ENCODE data around the gene DYNLRB1. TPM values are rescaled to one million over a fixed set of nuclear protein-coding genes. Genes with fewer than 3 reads are reported as not detected.

DYNLRB1 gene
- total RNA-seq, 2 donors from 2014 or later, result 70.5 to 75.9 TPM

- Mint-ChIP-seq H3K4me1 (ENCODE audit: low read depth) (no peaks in the 10 kb centered on the region), H3K9me3 (no peaks in the 10 kb centered on the region), H3K27me3 (ENCODE audit: low read depth) (no peaks in the 10 kb centered on the region), H3K4me3 (no peak overlapping the region), H3K27ac (no peak overlapping the region), H3K36me3 (ENCODE audit: insufficient read depth in 2 of 2) (peaks cover 2% of the 10 kb centered on the region in 2 donors)
- DNase-seq, result no peak
- ATAC-seq (replicated peaks in 1 of 2), result no peak
Measured at GRCh38 chr20:34571753-34572152, 55.5 kb downstream of the DYNLRB1 start.

- H3K27ac Mint-ChIP-seq, result no peak overlapping the region
- H3K4me1 Mint-ChIP-seq (ENCODE audit: low read depth), result no peaks in the 10 kb centered on the region
- no peak overlapping the region for H3K4me3 Mint-ChIP-seq
- ATAC-seq (replicated peaks in 1 of 2) (no peak), DNase-seq (no peak)
- peaks cover 2% of the 10 kb centered on the region in 2 donors for H3K36me3 Mint-ChIP-seq (ENCODE audit: insufficient read depth in 2 of 2)
- H3K9me3 Mint-ChIP-seq, result no peaks in the 10 kb centered on the region
- no peaks in the 10 kb centered on the region for H3K27me3 Mint-ChIP-seq (ENCODE audit: low read depth)
Measured at GRCh38 chr20:34573541-34574300, 57.5 kb downstream of the DYNLRB1 start.

DNA sequence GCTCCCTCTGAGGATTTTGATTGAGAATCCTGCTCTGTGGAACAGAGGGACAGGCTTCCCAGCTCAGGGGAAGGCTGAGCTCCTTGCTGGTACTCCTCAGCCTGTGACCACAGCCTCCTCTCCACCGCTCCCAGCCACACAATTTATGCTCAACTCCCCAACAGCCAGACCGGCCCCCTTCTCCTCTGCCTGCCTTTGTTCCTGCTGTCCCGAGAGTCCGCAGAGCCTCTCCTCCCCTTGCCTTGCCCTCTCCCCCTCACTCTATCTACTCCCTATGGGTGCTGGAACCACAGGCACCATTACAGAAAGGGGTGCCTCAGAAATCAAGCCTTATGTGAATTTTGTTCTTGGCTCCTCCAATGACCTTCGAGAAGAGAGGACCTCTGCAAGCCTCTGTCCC lies 58.2 kb downstream of the DYNLRB1 start:
- H3K27ac Mint-ChIP-seq, result no peak overlapping the region
- no peak for DNase-seq
- H3K4me1 Mint-ChIP-seq (ENCODE audit: low read depth), result peaks cover under 1% of the 10 kb centered on the region
- no peaks in the 10 kb centered on the region for H3K27me3 Mint-ChIP-seq (ENCODE audit: low read depth)
- no peak overlapping the region for H3K4me3 Mint-ChIP-seq
- no peak for ATAC-seq (replicated peaks in 1 of 2)
- H3K9me3 Mint-ChIP-seq, result no peaks in the 10 kb centered on the region
- H3K36me3 Mint-ChIP-seq (ENCODE audit: insufficient read depth in 2 of 2), result peaks cover 2% of the 10 kb centered on the region in 2 donors

DNA sequence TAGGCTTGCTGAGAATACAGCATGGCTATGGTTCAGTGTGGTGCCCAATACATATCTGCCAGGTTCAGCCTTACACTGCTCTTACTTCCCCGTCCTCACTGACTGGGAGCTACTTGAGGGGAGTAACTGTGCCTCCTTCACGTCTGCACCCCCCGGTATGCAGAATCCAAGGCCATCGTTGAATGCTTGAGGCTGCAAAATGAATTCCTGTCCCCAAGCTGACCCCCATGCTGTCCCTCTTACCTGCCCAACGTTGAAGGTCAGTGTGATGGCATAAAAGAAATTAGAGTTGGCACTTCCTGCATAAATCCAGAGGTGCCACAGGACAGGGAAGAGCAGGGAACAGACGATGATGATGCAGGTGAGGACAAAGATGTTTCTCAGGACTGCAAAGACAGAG lies 58.6 kb downstream of the DYNLRB1 start:
- Mint-ChIP-seq H3K4me3 (no peak overlapping the region), H3K27me3 (ENCODE audit: low read depth) (no peaks in the 10 kb centered on the region), H3K9me3 (no peaks in the 10 kb centered on the region), H3K27ac (no peak overlapping the region), H3K36me3 (ENCODE audit: insufficient read depth in 2 of 2) (peaks cover 2% of the 10 kb centered on the region in 2 donors), H3K4me1 (ENCODE audit: low read depth) (peaks cover 5% of the 10 kb centered on the region)
- ATAC-seq (replicated peaks in 1 of 2), result no peak
- DNase-seq, result no peak

- Mint-ChIP-seq H3K4me3 (no peak overlapping the region), H3K36me3 (ENCODE audit: insufficient read depth in 2 of 2) (peaks cover 2% of the 10 kb centered on the region in 2 donors), H3K9me3 (no peaks in the 10 kb centered on the region), H3K4me1 (ENCODE audit: low read depth) (peaks cover 9% of the 10 kb centered on the region), H3K27me3 (ENCODE audit: low read depth) (no peaks in the 10 kb centered on the region), H3K27ac (no peak overlapping the region)
- no peak for DNase-seq
- no peak for ATAC-seq (replicated peaks in 1 of 2)
Measured at GRCh38 chr20:34575271-34575670, 59.0 kb downstream of the DYNLRB1 start.

DNA sequence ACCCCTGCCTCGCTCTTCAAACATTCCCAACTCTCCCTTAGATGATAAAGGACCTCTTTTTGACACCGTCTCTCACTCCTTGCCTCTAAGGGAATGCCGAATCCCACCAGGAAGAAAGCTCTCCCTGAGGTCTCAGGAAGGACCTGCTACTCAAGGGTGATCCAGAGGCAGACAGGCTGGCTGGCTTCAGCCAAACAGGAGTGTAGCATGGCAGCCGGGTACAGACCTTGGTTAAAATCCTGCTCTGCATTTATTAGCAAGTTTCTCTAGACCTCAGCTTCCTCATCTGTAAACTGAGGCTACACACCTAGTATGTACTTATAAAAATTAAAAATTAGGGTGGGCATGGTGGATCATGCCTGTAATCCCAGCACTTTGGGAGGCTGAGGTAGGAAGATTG lies 59.5 kb downstream of the DYNLRB1 start:
- Mint-ChIP-seq H3K9me3 (no peaks in the 10 kb centered on the region), H3K27ac (no peak overlapping the region), H3K4me3 (no peak overlapping the region), H3K36me3 (ENCODE audit: insufficient read depth in 2 of 2) (peaks cover 2 to 5% of the 10 kb centered on the region in 2 donors), H3K27me3 (ENCODE audit: low read depth) (no peaks in the 10 kb centered on the region), H3K4me1 (ENCODE audit: low read depth) (peaks cover 14% of the 10 kb centered on the region)
- no peak for DNase-seq
- no peak for ATAC-seq (replicated peaks in 1 of 2)

DNA sequence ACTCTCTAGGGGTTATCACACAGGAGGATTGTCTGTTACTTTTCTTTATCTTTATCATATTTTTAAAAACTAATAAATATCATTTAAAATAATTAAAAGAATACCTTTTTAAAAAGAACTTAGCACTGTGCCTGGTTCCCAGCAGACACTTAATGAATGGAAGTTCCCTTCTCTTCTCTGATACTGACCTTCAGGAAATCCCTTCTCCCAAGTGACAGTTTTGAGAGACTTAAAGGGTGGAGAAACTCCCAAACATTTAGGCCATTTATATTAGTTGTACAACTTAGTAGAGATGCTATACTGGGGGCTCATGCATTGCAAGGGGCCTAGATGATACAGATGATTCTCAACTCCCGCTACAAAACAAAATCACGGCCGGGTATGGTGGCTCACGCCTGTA lies 60.8 kb downstream of the DYNLRB1 start:
- Mint-ChIP-seq H3K36me3 (ENCODE audit: insufficient read depth in 2 of 2) (peaks cover 0 to 6% of the 10 kb centered on the region in 2 donors), H3K9me3 (no peaks in the 10 kb centered on the region), H3K27ac (no peak overlapping the region), H3K4me1 (ENCODE audit: low read depth) (peaks cover 27% of the 10 kb centered on the region), H3K4me3 (no peak overlapping the region), H3K27me3 (ENCODE audit: low read depth) (no peaks in the 10 kb centered on the region)
- DNase-seq (no peak), ATAC-seq (replicated peaks in 1 of 2) (no peak)

GRCh38 chr20:34578025-34578424 lies 61.8 kb downstream of the DYNLRB1 start:
- Mint-ChIP-seq H3K9me3 (no peaks in the 10 kb centered on the region), H3K4me3 (no peak overlapping the region), H3K4me1 (ENCODE audit: low read depth) (peaks cover 37% of the 10 kb centered on the region), H3K27me3 (ENCODE audit: low read depth) (no peaks in the 10 kb centered on the region), H3K36me3 (ENCODE audit: insufficient read depth in 2 of 2) (peaks cover 0 to 6% of the 10 kb centered on the region in 2 donors), H3K27ac (no peak overlapping the region)
- DNase-seq (no peak), ATAC-seq (replicated peaks in 1 of 2) (no peak)

DNA sequence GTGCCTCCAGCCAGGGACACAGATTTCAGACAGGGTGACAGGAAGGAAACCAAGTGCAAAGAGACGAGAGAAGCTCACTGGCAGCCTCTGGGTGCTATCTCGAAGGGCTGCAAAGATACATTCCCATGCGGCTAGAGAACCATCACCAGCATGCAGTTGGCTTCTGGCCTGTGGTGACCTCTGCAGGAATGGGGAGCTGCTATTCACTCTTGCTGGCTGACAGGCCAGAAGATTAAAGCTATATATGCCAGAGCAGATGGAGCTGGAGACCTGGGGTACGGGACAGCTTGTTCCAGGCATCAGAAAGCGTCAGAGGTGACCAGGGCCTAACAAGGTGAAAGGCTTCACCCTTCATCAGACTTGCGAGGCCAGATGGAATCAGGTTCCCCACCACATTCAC lies 62.3 kb downstream of the DYNLRB1 start:
- Mint-ChIP-seq H3K27me3 (ENCODE audit: low read depth) (no peaks in the 10 kb centered on the region), H3K4me1 (ENCODE audit: low read depth) (peaks cover 40% of the 10 kb centered on the region), H3K36me3 (ENCODE audit: insufficient read depth in 2 of 2) (peaks cover 0 to 6% of the 10 kb centered on the region in 2 donors), H3K4me3 (no peak overlapping the region), H3K27ac (no peak overlapping the region), H3K9me3 (no peaks in the 10 kb centered on the region)
- ATAC-seq (replicated peaks in 1 of 2) (no peak), DNase-seq (no peak)

- no peaks in the 10 kb centered on the region for H3K27me3 Mint-ChIP-seq (ENCODE audit: low read depth)
- H3K4me1 Mint-ChIP-seq (ENCODE audit: low read depth), result peaks cover 40% of the 10 kb centered on the region
- peak overlapping the region in 1 of 2 donors; percentile 42 for H3K4me3 Mint-ChIP-seq
- H3K27ac Mint-ChIP-seq, result peak overlapping the region; percentile 90
- DNase-seq (no peak), ATAC-seq (replicated peaks in 1 of 2) (no peak)
- peaks cover 0 to 6% of the 10 kb centered on the region in 2 donors for H3K36me3 Mint-ChIP-seq (ENCODE audit: insufficient read depth in 2 of 2)
- no peaks in the 10 kb centered on the region for H3K9me3 Mint-ChIP-seq
Measured at GRCh38 chr20:34579191-34579978, 63.2 kb downstream of the DYNLRB1 start.

DNA sequence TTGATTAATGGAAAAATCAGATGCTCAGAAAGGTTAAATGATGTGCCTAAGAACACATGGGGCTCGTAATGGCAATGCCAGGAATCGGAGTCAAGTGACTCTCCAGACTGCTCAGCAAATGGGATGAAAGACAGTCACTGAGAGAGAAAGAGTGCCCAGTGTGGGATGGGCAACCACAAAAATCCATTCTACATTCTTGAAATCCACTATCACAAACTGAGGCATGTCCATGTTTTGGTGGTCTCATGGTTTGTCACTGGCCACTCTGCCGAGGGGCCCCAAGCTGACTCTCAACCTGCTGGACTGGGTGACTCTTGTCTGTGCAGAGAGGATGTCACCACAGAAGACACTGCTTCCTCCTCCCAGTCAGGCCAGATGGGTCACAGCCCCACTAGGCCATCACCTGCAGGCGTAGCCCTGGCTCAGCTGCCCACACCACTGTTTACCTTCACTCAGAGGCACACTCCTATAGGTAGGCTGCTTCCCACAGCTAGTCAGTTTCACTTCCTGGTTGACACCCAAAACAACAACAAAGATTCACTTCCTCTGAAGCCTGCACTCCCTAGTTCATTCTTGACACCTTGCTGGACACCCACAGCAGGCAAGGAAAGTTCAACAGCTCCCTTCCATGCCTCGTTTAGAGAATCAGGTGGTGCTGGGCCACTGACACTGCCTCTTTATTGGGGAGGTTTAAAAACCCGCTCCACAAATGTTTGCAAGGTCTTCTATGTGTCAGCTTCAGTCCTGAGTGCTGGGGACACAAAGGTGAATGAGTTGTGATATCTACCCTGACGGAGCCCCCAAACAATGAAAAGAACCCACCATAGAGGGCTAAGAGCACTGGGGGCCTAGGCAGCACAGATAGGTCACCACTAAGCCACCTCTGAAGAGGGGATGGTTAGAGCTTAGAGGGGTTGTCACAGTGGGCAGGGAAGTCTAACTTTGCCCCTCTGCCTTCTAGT lies 64.0 kb downstream of the DYNLRB1 start:
- Mint-ChIP-seq H3K27me3 (ENCODE audit: low read depth) (no peaks in the 10 kb centered on the region), H3K4me1 (ENCODE audit: low read depth) (peaks cover 40% of the 10 kb centered on the region), H3K9me3 (no peaks in the 10 kb centered on the region), H3K36me3 (ENCODE audit: insufficient read depth in 2 of 2) (peaks cover 0 to 6% of the 10 kb centered on the region in 2 donors), H3K27ac (peak overlapping the region; percentile 90), H3K4me3 (peak overlapping the region; percentile 42 to 49)
- peak; percentile 49 to 56 for ATAC-seq (replicated peaks in 1 of 2)
- DNase-seq, result peak; percentile 34 to 37

- Mint-ChIP-seq H3K27ac (peak overlapping the region; percentile 88), H3K27me3 (ENCODE audit: low read depth) (no peaks in the 10 kb centered on the region), H3K36me3 (ENCODE audit: insufficient read depth in 2 of 2) (peaks cover 0 to 4% of the 10 kb centered on the region in 2 donors), H3K9me3 (no peaks in the 10 kb centered on the region), H3K4me3 (peak overlapping the region; percentile 67 to 74), H3K4me1 (ENCODE audit: low read depth) (peaks cover 40% of the 10 kb centered on the region)
- DNase-seq (peak; percentile 66 to 71), ATAC-seq (replicated peaks in 1 of 2) (peak; percentile 91 to 93)
Measured at GRCh38 chr20:34581341-34582184, 65.3 kb downstream of the DYNLRB1 start.

Measured in activated T-cell treated with anti-CD3 and anti-CD28 coated beads, Interleukin-2, amount 50 U/mL, for 72 hours (primary cell).